ENCODE results near the gene NCLN.

DNA sequence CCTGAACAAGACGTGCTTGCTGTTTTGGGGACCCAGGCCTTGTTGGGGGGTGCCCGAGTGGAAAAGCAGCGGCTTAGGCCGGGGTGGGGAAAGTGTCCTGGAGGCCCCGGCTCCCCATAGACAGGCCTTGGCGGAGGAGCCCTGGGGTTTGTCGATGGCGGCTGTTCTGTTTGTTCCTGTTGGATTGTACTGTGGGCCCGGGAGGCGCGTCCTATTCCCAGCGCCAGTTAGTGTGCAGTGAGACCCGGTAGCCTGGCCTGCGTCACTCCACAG is 11.1 kb downstream of the NCLN start:
- TF ChIP-seq, protein P1, sequence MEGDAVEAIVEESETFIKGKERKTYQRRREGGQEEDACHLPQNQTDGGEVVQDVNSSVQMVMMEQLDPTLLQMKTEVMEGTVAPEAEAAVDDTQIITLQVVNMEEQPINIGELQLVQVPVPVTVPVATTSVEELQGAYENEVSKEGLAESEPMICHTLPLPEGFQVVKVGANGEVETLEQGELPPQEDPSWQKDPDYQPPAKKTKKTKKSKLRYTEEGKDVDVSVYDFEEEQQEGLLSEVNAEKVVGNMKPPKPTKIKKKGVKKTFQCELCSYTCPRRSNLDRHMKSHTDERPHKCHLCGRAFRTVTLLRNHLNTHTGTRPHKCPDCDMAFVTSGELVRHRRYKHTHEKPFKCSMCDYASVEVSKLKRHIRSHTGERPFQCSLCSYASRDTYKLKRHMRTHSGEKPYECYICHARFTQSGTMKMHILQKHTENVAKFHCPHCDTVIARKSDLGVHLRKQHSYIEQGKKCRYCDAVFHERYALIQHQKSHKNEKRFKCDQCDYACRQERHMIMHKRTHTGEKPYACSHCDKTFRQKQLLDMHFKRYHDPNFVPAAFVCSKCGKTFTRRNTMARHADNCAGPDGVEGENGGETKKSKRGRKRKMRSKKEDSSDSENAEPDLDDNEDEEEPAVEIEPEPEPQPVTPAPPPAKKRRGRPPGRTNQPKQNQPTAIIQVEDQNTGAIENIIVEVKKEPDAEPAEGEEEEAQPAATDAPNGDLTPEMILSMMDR (IDR thresholded peaks at IDR 0.05; ENCODE audit: insufficient read depth, low read length), result no peak
- TF ChIP-seq POLR2AphosphoS5 (IDR thresholded peaks at IDR 0.05; ENCODE audit: low read depth) (no peak), GABPA (IDR thresholded peaks at IDR 0.05; ENCODE audit: low read depth) (no peak), SPI1 (IDR thresholded peaks at IDR 0.05; ENCODE audit: borderline replicate concordance, low read depth) (no peak)
- TF ChIP-seq, protein P2, sequence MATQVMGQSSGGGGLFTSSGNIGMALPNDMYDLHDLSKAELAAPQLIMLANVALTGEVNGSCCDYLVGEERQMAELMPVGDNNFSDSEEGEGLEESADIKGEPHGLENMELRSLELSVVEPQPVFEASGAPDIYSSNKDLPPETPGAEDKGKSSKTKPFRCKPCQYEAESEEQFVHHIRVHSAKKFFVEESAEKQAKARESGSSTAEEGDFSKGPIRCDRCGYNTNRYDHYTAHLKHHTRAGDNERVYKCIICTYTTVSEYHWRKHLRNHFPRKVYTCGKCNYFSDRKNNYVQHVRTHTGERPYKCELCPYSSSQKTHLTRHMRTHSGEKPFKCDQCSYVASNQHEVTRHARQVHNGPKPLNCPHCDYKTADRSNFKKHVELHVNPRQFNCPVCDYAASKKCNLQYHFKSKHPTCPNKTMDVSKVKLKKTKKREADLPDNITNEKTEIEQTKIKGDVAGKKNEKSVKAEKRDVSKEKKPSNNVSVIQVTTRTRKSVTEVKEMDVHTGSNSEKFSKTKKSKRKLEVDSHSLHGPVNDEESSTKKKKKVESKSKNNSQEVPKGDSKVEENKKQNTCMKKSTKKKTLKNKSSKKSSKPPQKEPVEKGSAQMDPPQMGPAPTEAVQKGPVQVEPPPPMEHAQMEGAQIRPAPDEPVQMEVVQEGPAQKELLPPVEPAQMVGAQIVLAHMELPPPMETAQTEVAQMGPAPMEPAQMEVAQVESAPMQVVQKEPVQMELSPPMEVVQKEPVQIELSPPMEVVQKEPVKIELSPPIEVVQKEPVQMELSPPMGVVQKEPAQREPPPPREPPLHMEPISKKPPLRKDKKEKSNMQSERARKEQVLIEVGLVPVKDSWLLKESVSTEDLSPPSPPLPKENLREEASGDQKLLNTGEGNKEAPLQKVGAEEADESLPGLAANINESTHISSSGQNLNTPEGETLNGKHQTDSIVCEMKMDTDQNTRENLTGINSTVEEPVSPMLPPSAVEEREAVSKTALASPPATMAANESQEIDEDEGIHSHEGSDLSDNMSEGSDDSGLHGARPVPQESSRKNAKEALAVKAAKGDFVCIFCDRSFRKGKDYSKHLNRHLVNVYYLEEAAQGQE (IDR thresholded peaks at IDR 0.05; ENCODE audit: insufficient replicate concordance, low read depth), result no peak

All from HL-60 (cell line).